T-helper 1 cell (primary cell): ENCODE results near the gene GPANK1.

Source experiments
- DNase-seq, 5 donors: peaks; one replicate each; pipeline ENCODE4 v3.0.0-alpha.2; 2012 to 2020

Gene GPANK1

GRCh38 chr6:31614684-31615578, 49.9 kb downstream of the GPANK1 start, which contains the start of gene AIF1:
TSS of gene AIF1 (plus strand) at chr6:31615234. CDS start at chr6:31615330, 96 bp downstream.
- DNase-seq: no peak

- no peak for DNase-seq
These were observed 50.6 kb downstream of the GPANK1 start for GRCh38 chr6:31614075-31614619.
